SK-N-SH treated with all-trans-retinoic acid at 6 μM for 48 hours (cell line): Measurements from ENCODE around the gene CAP1.

Experiments used
- ATAC-seq: fragments of 200-7000 bp; cut with Tn5 transposase; 3 replicates; pipeline ENCODE4 v1.9.1; 2020; ENCODE audit warnings: mild to moderate bottlenecking, moderate library complexity
- ARNTL ChIP-seq: fragments of 450-650 bp; formaldehyde crosslinking; IDR thresholded peaks from 2 replicates; pipeline ENCODE4 v1.5.0; 2020; ENCODE audit warnings: low read depth, mild to moderate bottlenecking, moderate library complexity, borderline replicate concordance
- BACH2 ChIP-seq: fragments of 250-450 bp; sonication (Bioruptor Pico); IDR thresholded peaks from 2 replicates; pipeline ENCODE4 v1.9.0; 2021; ENCODE audit warnings: mild to moderate bottlenecking, borderline replicate concordance
- CSRNP3 ChIP-seq: fragments of 250-450 bp; sonication (Bioruptor Pico); IDR thresholded peaks from 2 replicates; pipeline ENCODE4 v1.5.1; 2021; ENCODE audit warnings: mild to moderate bottlenecking, moderate library complexity
- ESRRG ChIP-seq: fragments of 250-450 bp; sonication (Bioruptor Pico); IDR thresholded peaks from 2 replicates; pipeline ENCODE4 v1.6.1; 2021; ENCODE audit warnings: mild to moderate bottlenecking
- GLIS3 ChIP-seq: fragments of 250-450 bp; sonication (Bioruptor Pico); IDR thresholded peaks from 2 replicates; pipeline ENCODE4 v1.5.0; 2020; ENCODE audit warnings: mild to moderate bottlenecking, moderate library complexity
- ISL1 ChIP-seq: fragments of 250-450 bp; sonication (Bioruptor Pico); IDR thresholded peaks from 2 replicates; pipeline ENCODE4 v2.1.2; 2022; ENCODE audit warnings: mild to moderate bottlenecking, moderate library complexity
- PATZ1 ChIP-seq: fragments of 250-450 bp; sonication (Bioruptor Pico); IDR thresholded peaks from 2 replicates; pipeline ENCODE4 v1.8.0; 2020; ENCODE audit warnings: mild to moderate bottlenecking, moderate library complexity, borderline replicate concordance
- POU6F1 ChIP-seq: fragments of 250-450 bp; sonication (Bioruptor Pico); IDR thresholded peaks from 2 replicates; pipeline ENCODE4 v1.8.0; 2021; ENCODE audit warnings: low read depth, mild to moderate bottlenecking, moderate library complexity, borderline replicate concordance
- PPARA ChIP-seq: fragments of 250-450 bp; sonication (Bioruptor Pico); IDR thresholded peaks from 2 replicates; pipeline ENCODE4 v1.5.0; 2020; ENCODE audit warnings: mild to moderate bottlenecking, borderline replicate concordance
- RARB ChIP-seq: fragments of 250-450 bp; sonication (Bioruptor Pico); IDR thresholded peaks from 2 replicates; pipeline ENCODE4 v1.8.0; 2021; ENCODE audit warnings: mild to moderate bottlenecking, moderate library complexity
- SNAI2 ChIP-seq: fragments of 250-450 bp; sonication (Bioruptor Pico); IDR thresholded peaks from 2 replicates; pipeline ENCODE4 v1.5.0; 2020; ENCODE audit warnings: mild to moderate bottlenecking, moderate library complexity
- TCF4 ChIP-seq: fragments of 250-450 bp; sonication (Bioruptor Pico); IDR thresholded peaks from 2 replicates; pipeline ENCODE4 v1.8.0; 2021; ENCODE audit warnings: mild to moderate bottlenecking, moderate library complexity, borderline replicate concordance
- ZC3H10 ChIP-seq: fragments of 250-450 bp; sonication (Bioruptor Pico); IDR thresholded peaks from 2 replicates; pipeline ENCODE4 v1.5.1; 2021; ENCODE audit warnings: mild to moderate bottlenecking, moderate library complexity
- ZFP3 ChIP-seq: fragments of 250-450 bp; sonication (Bioruptor Pico); IDR thresholded peaks from 2 replicates; pipeline ENCODE4 v1.5.0; 2020; ENCODE audit warnings: mild to moderate bottlenecking, moderate library complexity
- ZFP30 ChIP-seq: fragments of 450-650 bp; formaldehyde crosslinking; IDR thresholded peaks from 2 replicates; pipeline ENCODE4 v1.5.0; 2022; ENCODE audit warnings: mild to moderate bottlenecking, moderate library complexity
- ZNF565 ChIP-seq: fragments of 450-650 bp; formaldehyde crosslinking; conservative IDR thresholded peaks from 2 replicates; pipeline ENCODE4 v1.5.0; 2020; ENCODE audit warnings: low read depth, mild to moderate bottlenecking, moderate library complexity
- ZNF8 ChIP-seq: fragments of 450-650 bp; formaldehyde crosslinking; IDR thresholded peaks from 2 replicates; pipeline ENCODE4 v1.5.0; 2020; ENCODE audit warnings: mild to moderate bottlenecking, moderate library complexity
- TF ChIP-seq, protein P1 (sequence below): fragments of 250-450 bp; sonication (Bioruptor Pico); IDR thresholded peaks from 2 replicates; pipeline ENCODE4 v1.5.1; 2020; ENCODE audit warnings: low read depth, mild to moderate bottlenecking, moderate library complexity

CAP1 gene

DNA sequence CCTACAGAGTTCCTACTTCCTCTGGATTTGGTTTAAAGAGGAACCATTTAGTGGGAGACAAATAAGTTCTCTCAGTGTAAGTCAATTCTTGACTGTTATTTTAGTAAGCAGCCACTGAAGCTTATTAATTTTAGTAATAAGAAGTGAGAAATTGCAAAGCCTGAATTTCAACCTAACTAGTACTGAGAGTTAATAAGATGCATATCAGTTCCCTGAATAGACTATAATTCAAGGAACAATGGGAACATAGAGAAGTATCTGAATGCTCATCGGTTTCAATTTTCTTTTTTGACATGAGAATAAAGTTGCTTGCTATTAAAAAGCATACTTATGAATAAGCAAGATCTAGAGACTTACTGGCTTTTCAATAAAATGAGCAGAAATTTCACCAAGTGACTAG is 64.5 kb downstream of the CAP1 start:
- no peak for ATAC-seq
- TF ChIP-seq GLIS3 (no peak), ZNF8 (no peak), POU6F1 (CRISPR knock-in tag) (no peak)

DNA sequence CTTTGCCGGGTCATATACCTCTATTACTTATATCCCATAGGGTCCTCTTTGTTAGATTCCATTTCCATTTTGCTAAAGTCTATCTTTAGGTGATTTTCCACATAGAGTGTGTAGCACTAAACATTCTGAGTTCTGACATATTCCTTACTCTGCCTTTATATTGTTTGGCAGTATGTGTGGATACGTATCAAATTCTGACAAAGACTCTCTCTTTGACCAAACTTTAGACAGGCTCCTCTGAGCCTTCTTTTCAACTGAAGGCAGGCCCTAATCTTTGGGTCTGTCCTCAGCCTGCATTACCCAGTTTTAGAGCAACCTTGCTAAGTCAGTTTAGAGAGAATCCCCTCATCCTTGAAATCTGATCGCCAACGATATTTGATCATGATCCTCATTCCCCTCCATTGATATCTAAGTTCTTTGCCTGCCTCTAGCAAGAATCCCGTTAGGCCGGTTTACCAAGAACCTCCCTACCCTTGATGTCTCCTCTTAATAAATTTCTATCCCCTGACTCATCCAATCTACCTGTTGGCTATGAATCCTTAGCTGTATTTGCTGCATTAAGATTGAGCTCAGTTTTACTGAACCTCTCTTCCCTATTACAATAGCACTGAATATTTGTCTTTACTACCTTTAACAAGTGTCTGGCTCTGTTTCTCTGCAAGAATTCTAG is 66.9 kb downstream of the CAP1 start:
- no peak for TF ChIP-seq TCF4 (CRISPR knock-in tag)
- no peak for TF ChIP-seq ARNTL (CRISPR knock-in tag)
- no peak for TF ChIP-seq SNAI2 (CRISPR knock-in tag)
- TF ChIP-seq, protein P1, sequence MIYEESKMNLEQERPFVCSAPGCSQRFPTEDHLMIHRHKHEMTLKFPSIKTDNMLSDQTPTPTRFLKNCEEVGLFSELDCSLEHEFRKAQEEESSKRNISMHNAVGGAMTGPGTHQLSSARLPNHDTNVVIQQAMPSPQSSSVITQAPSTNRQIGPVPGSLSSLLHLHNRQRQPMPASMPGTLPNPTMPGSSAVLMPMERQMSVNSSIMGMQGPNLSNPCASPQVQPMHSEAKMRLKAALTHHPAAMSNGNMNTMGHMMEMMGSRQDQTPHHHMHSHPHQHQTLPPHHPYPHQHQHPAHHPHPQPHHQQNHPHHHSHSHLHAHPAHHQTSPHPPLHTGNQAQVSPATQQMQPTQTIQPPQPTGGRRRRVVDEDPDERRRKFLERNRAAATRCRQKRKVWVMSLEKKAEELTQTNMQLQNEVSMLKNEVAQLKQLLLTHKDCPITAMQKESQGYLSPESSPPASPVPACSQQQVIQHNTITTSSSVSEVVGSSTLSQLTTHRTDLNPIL: no peak
- TF ChIP-seq, all 23 proteins: peak for 0
- no peak for ATAC-seq

DNA sequence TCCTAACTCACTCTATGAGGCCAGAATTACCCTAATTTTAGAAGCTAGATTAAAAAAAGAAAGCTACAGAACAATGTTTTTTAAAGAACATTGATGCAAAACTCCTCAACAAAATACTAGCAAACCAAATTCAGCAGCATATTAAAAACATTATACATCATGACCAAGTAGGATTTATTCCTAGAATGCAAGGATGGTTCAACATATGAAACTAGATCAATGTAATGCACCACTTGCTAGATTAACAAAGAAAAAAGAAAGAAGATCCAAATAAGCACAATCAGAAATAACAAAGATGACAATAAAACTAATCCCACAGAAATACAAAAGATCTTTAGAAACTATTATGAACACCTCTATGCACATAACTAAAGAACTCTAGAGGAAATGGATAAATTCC is 69.9 kb downstream of the CAP1 start:
- no peak for ATAC-seq

GRCh38 chr1:40114400-40114799 is 73.9 kb downstream of the CAP1 start:
- ATAC-seq: no peak
- no peak for TF ChIP-seq TCF4 (CRISPR knock-in tag)
- no peak for TF ChIP-seq ZFP3 (CRISPR knock-in tag)
- no peak for TF ChIP-seq ARNTL (CRISPR knock-in tag)
- TF ChIP-seq ZFP30 (CRISPR knock-in tag): no peak
- no peak for TF ChIP-seq BACH2 (CRISPR knock-in tag)
- no peak for TF ChIP-seq RARB (CRISPR knock-in tag)
- TF ChIP-seq ZNF565 (CRISPR knock-in tag): no peak
- TF ChIP-seq GLIS3: no peak
- no peak for TF ChIP-seq POU6F1 (CRISPR knock-in tag)
- TF ChIP-seq, protein P1: no peak
- no peak for TF ChIP-seq ISL1

More for the DNA sequence above, 69.9 kb downstream of the CAP1 start:
- no peak for TF ChIP-seq ZFP3 (CRISPR knock-in tag)
- no peak for TF ChIP-seq CSRNP3
- no peak for TF ChIP-seq ZC3H10 (CRISPR knock-in tag)
- TF ChIP-seq ISL1: no peak
- no peak for TF ChIP-seq ESRRG
- no peak for TF ChIP-seq ZNF8
- TF ChIP-seq ZNF565 (CRISPR knock-in tag): no peak
- no peak for TF ChIP-seq ARNTL (CRISPR knock-in tag)
- TF ChIP-seq SNAI2 (CRISPR knock-in tag): no peak
- no peak for TF ChIP-seq PATZ1 (CRISPR knock-in tag)
- TF ChIP-seq PPARA (CRISPR knock-in tag): no peak
- TF ChIP-seq RARB (CRISPR knock-in tag): no peak
- no peak for TF ChIP-seq TCF4 (CRISPR knock-in tag)
- TF ChIP-seq POU6F1 (CRISPR knock-in tag): no peak
- no peak for TF ChIP-seq ZFP30 (CRISPR knock-in tag)
